Liver (tissue), 9 donors: ENCODE results near the gene SOX5. TPM values are rescaled to one million over a fixed set of nuclear protein-coding genes. Genes with fewer than 3 reads are reported as not detected.

ENCODE experiments used
- DNase-seq: peaks from one replicate; pipeline ENCODE4 v3.0.0-alpha.2; 2017; ENCODE audit warnings: low spot score
- H3K27ac ChIP-seq, 2 donors: one replicate each; pipeline ENCODE4 v1.7.0; 2013; ENCODE audit warnings: inconsistent platforms in 2 of 2, low read length in 2 of 2, control low read depth in 1 of 2, low read depth in 1 of 2, mild to moderate bottlenecking in 1 of 2
- H3K27me3 ChIP-seq, 4 donors: one replicate each; pipeline versions ENCODE4 v1.6.1 to v1.7.0; 2013; ENCODE audit warnings: low read length in 3 of 4, inconsistent platforms in 1 of 4, mild to moderate bottlenecking in 1 of 4, moderate library complexity in 1 of 4; ENCODE audit not compliant: control insufficient read depth in 4 of 4, insufficient read depth in 4 of 4
- H3K36me3 ChIP-seq, 4 donors: one replicate each; pipeline versions ENCODE4 v1.6.1 to v1.7.0; 2013; ENCODE audit warnings: low read length in 3 of 4, mild to moderate bottlenecking in 3 of 4, low read depth in 1 of 4, moderate library complexity in 1 of 4; ENCODE audit not compliant: control insufficient read depth in 4 of 4, insufficient read depth in 3 of 4
- H3K4me1 ChIP-seq, 4 donors: one replicate each; pipeline versions ENCODE4 v1.6.1 to v1.7.0; 2013; ENCODE audit warnings: low read length in 3 of 4, mild to moderate bottlenecking in 3 of 4, moderate library complexity in 1 of 4; ENCODE audit not compliant: control insufficient read depth in 4 of 4, insufficient read depth in 4 of 4
- H3K4me3 ChIP-seq, 3 donors: one replicate each; pipeline versions ENCODE4 v1.6.1 to v1.7.0; 2013; ENCODE audit warnings: low read length in 3 of 3, control low read depth in 1 of 3, low read depth in 1 of 3, mild to moderate bottlenecking in 1 of 3
- H3K9ac ChIP-seq, 2 donors: one replicate each; pipeline ENCODE4 v1.7.0; 2013; ENCODE audit warnings: low read length in 2 of 2, mild to moderate bottlenecking in 2 of 2, moderate library complexity in 2 of 2, control low read depth in 1 of 2, low read depth in 1 of 2
- H3K9me3 ChIP-seq, 4 donors: one replicate each; pipeline versions ENCODE4 v1.6.1 to v1.7.0; 2013; ENCODE audit warnings: low read length in 3 of 4; ENCODE audit not compliant: control insufficient read depth in 4 of 4
- ATF3 ChIP-seq: IDR thresholded peaks from 2 replicates; pipeline ENCODE4 v1.6.1; 2016; ENCODE audit warnings: antibody characterized with exemption
- CTCF ChIP-seq: fragments of 150-350 bp; IDR thresholded peaks from 2 replicates; pipeline ENCODE4 v1.5.1; 2017; ENCODE audit warnings: improper control_type of control experiment, low read depth, low read length; ENCODE audit not compliant: missing input control
- EGR1 ChIP-seq, 2 donors: IDR thresholded peaks; 2 replicates each; pipeline ENCODE4 v1.6.1; 2016 to 2018; ENCODE audit warnings: antibody characterized with exemption in 2 of 2, low read depth in 2 of 2
- FOXA1 ChIP-seq: IDR thresholded peaks from 2 replicates; pipeline ENCODE4 v1.6.1; 2016; ENCODE audit warnings: antibody characterized with exemption
- FOXA2 ChIP-seq: IDR thresholded peaks from 2 replicates; pipeline ENCODE4 v1.6.1; 2016; ENCODE audit warnings: antibody characterized with exemption
- HNF4G ChIP-seq: IDR thresholded peaks from 2 replicates; pipeline ENCODE4 v1.6.1; 2016; ENCODE audit warnings: antibody characterized with exemption
- JUND ChIP-seq, 2 donors: IDR thresholded peaks; 2 replicates each; pipeline ENCODE4 v1.6.1; 2016; ENCODE audit warnings: antibody characterized with exemption in 2 of 2
- MAX ChIP-seq: IDR thresholded peaks from 2 replicates; pipeline ENCODE4 v1.6.1; 2016; ENCODE audit warnings: antibody characterized with exemption
- NR2F2 ChIP-seq: IDR thresholded peaks from 2 replicates; pipeline ENCODE4 v1.6.1; 2016; ENCODE audit warnings: antibody characterized with exemption
- RXRA ChIP-seq, 2 donors: IDR thresholded peaks; 2 replicates each; pipeline ENCODE4 v1.6.1; 2017 to 2018; ENCODE audit warnings: antibody characterized with exemption in 2 of 2, mild to moderate bottlenecking in 1 of 2
- TAF1 ChIP-seq: conservative IDR thresholded peaks from 2 replicates; pipeline ENCODE4 v1.6.1; 2016; ENCODE audit warnings: antibody characterized with exemption, mild to moderate bottlenecking
- YY1 ChIP-seq: IDR thresholded peaks from 2 replicates; pipeline ENCODE4 v1.6.1; 2016; ENCODE audit warnings: antibody characterized with exemption, mild to moderate bottlenecking
- ZBTB33 ChIP-seq: IDR thresholded peaks from 2 replicates; pipeline ENCODE4 v1.6.1; 2016; ENCODE audit warnings: antibody characterized with exemption
- WGBS: extraction: QIAGEN DNeasy Blood & Tissue Kit; methylation state at CpG from one replicate; pipeline ENCODE4 v1.1.7; 2013; 5-methylcytosine and 5-hydroxymethylcytosine counted together
- polyA plus RNA-seq, 2 donors: library from polyadenylated mRNA; stranded (reverse) in 1 of 2; unstranded in 1 of 2; fragments of 200-250 nt in 1 of 2; fragments of >200 nt in 1 of 2; fragmentation: Nextera tagmentation in 1 of 2; extraction: Ambion mirVana in 1 of 2; gene quantifications; one replicate each; pipeline versions ENCODE4 v1.2.1 to v1.2.3, GENCODE V29; 2013 to 2015
- total RNA-seq, 2 donors: library from RNA; depleted of rRNA; stranded (reverse); fragments of >200 nt; gene quantifications; one replicate each; pipeline ENCODE4 v1.2.3, GENCODE V29; 2014
- donor health status: healthy.
- donor health status: healthy.
- donor health status: healthy.
- donor health status: healthy.
- donor health status: healthy.

The SOX5 gene
- total and polyA plus RNA-seq, 4 donors, result 2.3 to 42.4 (median 12.3) TPM

- Histone ChIP-seq H3K4me3 (no peak overlapping the region), H3K9ac (no peak overlapping the region), H3K27me3 (no peaks in the 10 kb centered on the region), H3K36me3 (peaks cover 0 to 2% (median 0%) of the 10 kb centered on the region in 4 donors), H3K4me1 (no peaks in the 10 kb centered on the region), H3K27ac (no peak overlapping the region), H3K9me3 (no peaks in the 10 kb centered on the region)
- DNase-seq, result no peak
- WGBS, result 90% methylated on average over 4 of the region's 4 CpGs
- TF ChIP-seq ZBTB33 (no peak), RXRA (IDR thresholded peaks at IDR 0.05) (no peak), MAX (no peak), FOXA1 (no peak), CTCF (no peak), ATF3 (no peak), HNF4G (no peak), EGR1 (IDR thresholded peaks at IDR 0.05; ENCODE audit: low read depth in 2 of 2) (no peak), TAF1 (no peak), JUND (IDR thresholded peaks at IDR 0.05) (no peak)
Observed at GRCh38 chr12:23587833-23588559, 361.5 kb downstream of the SOX5 start.

GRCh38 chr12:23585782-23586163, 363.7 kb downstream of the SOX5 start:
- TF ChIP-seq HNF4G (no peak), ATF3 (no peak), FOXA2 (no peak), NR2F2 (no peak), YY1 (no peak), RXRA (IDR thresholded peaks at IDR 0.05) (no peak)
- no peaks in the 10 kb centered on the region for H3K27me3 ChIP-seq
- no peaks in the 10 kb centered on the region for H3K4me1 ChIP-seq
- H3K9me3 ChIP-seq, result no peaks in the 10 kb centered on the region
- H3K4me3 ChIP-seq, result no peak overlapping the region
- DNase-seq, result no peak
- no peak overlapping the region for H3K9ac ChIP-seq
- WGBS, result 91% methylated on average over 11 of the region's 11 CpGs
- H3K27ac ChIP-seq, result no peak overlapping the region
- peaks cover 0 to 2% (median 0%) of the 10 kb centered on the region in 4 donors for H3K36me3 ChIP-seq
